Neutrophil (primary cell): ENCODE results near the gene DIO1.

Source experiments
- H3K27ac ChIP-seq: fragments of 200-600 bp; sonication (generic); 2 replicates; pipeline ENCODE4 v1.5.1; 2016; ENCODE audit warnings: mild to moderate bottlenecking, moderate library complexity
- H3K27me3 ChIP-seq: fragments of 200-600 bp; sonication (generic); 2 replicates; pipeline ENCODE4 v1.6.0; 2016; ENCODE audit warnings: mild to moderate bottlenecking
- H3K36me3 ChIP-seq: fragments of 200-600 bp; sonication (generic); 2 replicates; pipeline ENCODE4 v1.5.1; 2017
- H3K4me1 ChIP-seq, 2 experiments: fragments of 200-600 bp in 1 of 2; sonication (generic) in 1 of 2; 1 replicate in 1 of 2; 2 replicates in 1 of 2; pipeline versions ENCODE4 v1.5.1 to v1.6.1; 2013 to 2016; ENCODE audit warnings: low read depth in 1 of 2, low read length in 1 of 2, mild to moderate bottlenecking in 1 of 2, moderate library complexity in 1 of 2; ENCODE audit not compliant: control insufficient read depth in 1 of 2, insufficient read depth in 1 of 2
- H3K4me3 ChIP-seq, 2 experiments: fragments of 200-600 bp in 1 of 2; sonication (generic) in 1 of 2; 1 replicate in 1 of 2; 2 replicates in 1 of 2; pipeline ENCODE4 v1.5.1; 2013 to 2016; ENCODE audit warnings: low read depth in 1 of 2, low read length in 1 of 2, mild to moderate bottlenecking in 1 of 2, moderate library complexity in 1 of 2
- H3K9me3 ChIP-seq: fragments of 200-600 bp; sonication (generic); 2 replicates; pipeline ENCODE4 v1.5.1; 2016
- CTCF ChIP-seq: fragments of 200-600 bp; sonication (generic); IDR thresholded peaks from 2 replicates; pipeline ENCODE4 v1.5.1; 2016; ENCODE audit warnings: antibody characterized with exemption

Gene DIO1

GRCh38 chr1:53936430-53936829, 42.4 kb downstream of the DIO1 start:
- TF ChIP-seq CTCF, result no peak
- Histone ChIP-seq H3K4me3 (no peak overlapping the region), H3K36me3 (peaks cover 18% of the 10 kb centered on the region), H3K27me3 (no peaks in the 10 kb centered on the region), H3K9me3 (no peaks in the 10 kb centered on the region), H3K4me1 (no peaks in the 10 kb centered on the region), H3K27ac (no peak overlapping the region)

GRCh38 chr1:53938136-53938830, 44.3 kb downstream of the DIO1 start:
- H3K4me1 ChIP-seq, result no peaks in the 10 kb centered on the region
- no peak for TF ChIP-seq CTCF
- H3K4me3 ChIP-seq, result no peak overlapping the region
- no peaks in the 10 kb centered on the region for H3K9me3 ChIP-seq
- no peaks in the 10 kb centered on the region for H3K27me3 ChIP-seq
- peaks cover 18% of the 10 kb centered on the region for H3K36me3 ChIP-seq
- no peak overlapping the region for H3K27ac ChIP-seq

GRCh38 chr1:53942127-53942957, 48.4 kb downstream of the DIO1 start:
- TF ChIP-seq CTCF, result no peak
- Histone ChIP-seq H3K9me3 (no peaks in the 10 kb centered on the region), H3K27me3 (no peaks in the 10 kb centered on the region), H3K4me1 (peaks cover 15 to 20% of the 10 kb centered on the region in 2 experiments), H3K27ac (no peak overlapping the region), H3K36me3 (peaks cover 22% of the 10 kb centered on the region), H3K4me3 (no peak overlapping the region)

- Histone ChIP-seq H3K27ac (no peak overlapping the region), H3K36me3 (peaks cover 14% of the 10 kb centered on the region)
Measured at GRCh38 chr1:53943090-53943489, 49.1 kb downstream of the DIO1 start.

GRCh38 chr1:53943490-53944043, 49.6 kb downstream of the DIO1 start:
- no peak for TF ChIP-seq CTCF
- Histone ChIP-seq H3K27ac (peak overlapping the region; percentile 90), H3K27me3 (no peaks in the 10 kb centered on the region), H3K36me3 (peaks cover 10% of the 10 kb centered on the region), H3K4me1 (peaks cover 17 to 20% of the 10 kb centered on the region in 2 experiments), H3K9me3 (no peaks in the 10 kb centered on the region), H3K4me3 (no peak overlapping the region)

More at GRCh38 chr1:53943090-53943489, 49.1 kb downstream of the DIO1 start:
- peaks cover 17 to 20% of the 10 kb centered on the region in 2 experiments for H3K4me1 ChIP-seq
- no peaks in the 10 kb centered on the region for H3K9me3 ChIP-seq
- H3K4me3 ChIP-seq, result no peak overlapping the region
- H3K27me3 ChIP-seq, result no peaks in the 10 kb centered on the region
- TF ChIP-seq CTCF, result no peak
